HEK293 (cell line): Measurements from ENCODE around the gene NXT1.

Experiments
- CTCF ChIA-PET: fragments of 350-600 bp; formaldehyde crosslinking; extraction: SDS; loops from one replicate; lab custom pipeline; 2021; ENCODE audit warnings: antibody characterized with exemption; lab: Yijun Ruan, JAX
- POLR2A ChIA-PET: fragments of 300-600 bp; formaldehyde crosslinking; extraction: SDS; loops from one replicate; lab custom pipeline; 2020; ENCODE audit warnings: antibody characterized with exemption, inconsistent platforms; lab: Yijun Ruan, JAX
- H3K27ac ChIP-seq: fragments of 200-500 bp; sonication (Bioruptor generic); 2 replicates; pipeline ENCODE4 v1.5.1; 2014; ENCODE audit warnings: low read depth, low read length, control low read depth, inconsistent platforms; ENCODE audit errors: extremely low read depth
- H3K36me3 ChIP-seq, 2 experiments: fragments of 200-500 bp in 1 of 2; sonication (Bioruptor generic) in 1 of 2; 1 replicate in 1 of 2; 2 replicates in 1 of 2; pipeline ENCODE4 v1.5.1; 2014 to 2017; ENCODE audit warnings: inconsistent platforms in 2 of 2, low read length in 2 of 2; ENCODE audit not compliant: control insufficient read depth in 2 of 2, insufficient read depth in 1 of 2
- H3K4me1 ChIP-seq: fragments of 200-500 bp; sonication (Bioruptor generic); 2 replicates; pipeline ENCODE4 v1.5.1; 2014; ENCODE audit warnings: mild to moderate bottlenecking, low read length, inconsistent platforms; ENCODE audit not compliant: control insufficient read depth, insufficient read depth
- H3K4me3 ChIP-seq: 2 replicates; pipeline ENCODE4 v1.5.1; 2011; ENCODE audit warnings: low read depth, mild to moderate bottlenecking, control low read depth, low read length, moderate library complexity
- H3K9me3 ChIP-seq: fragments of 200-500 bp; sonication (Bioruptor generic); 2 replicates; pipeline ENCODE4 v1.5.1; 2014; ENCODE audit warnings: low read depth, low read length, inconsistent platforms; ENCODE audit not compliant: control insufficient read depth, insufficient read depth
- EGR2 ChIP-seq: fragments of 450-650 bp; formaldehyde crosslinking; IDR thresholded peaks from 2 replicates; pipeline ENCODE4 v1.5.1; 2016; ENCODE audit warnings: low read depth, missing biosample characterization, missing genetic modification characterization
- GLIS2 ChIP-seq: fragments of 450-650 bp; formaldehyde crosslinking; IDR thresholded peaks from 2 replicates; pipeline ENCODE4 v1.5.1; 2016; ENCODE audit warnings: missing biosample characterization, missing genetic modification characterization
- MZF1 ChIP-seq: fragments of 450-650 bp; formaldehyde crosslinking; IDR thresholded peaks from 2 replicates; pipeline ENCODE4 v1.5.1; 2017; ENCODE audit warnings: missing biosample characterization, missing genetic modification characterization, borderline replicate concordance
- OSR2 ChIP-seq: fragments of 450-650 bp; formaldehyde crosslinking; IDR thresholded peaks from 2 replicates; pipeline ENCODE4 v1.5.1; 2016; ENCODE audit warnings: missing biosample characterization, missing genetic modification characterization
- PRDM6 ChIP-seq: fragments of 450-650 bp; formaldehyde crosslinking; IDR thresholded peaks from 2 replicates; pipeline ENCODE4 v1.5.1; 2017; ENCODE audit warnings: missing biosample characterization, missing genetic modification characterization
- SCRT1 ChIP-seq: fragments of 450-650 bp; formaldehyde crosslinking; IDR thresholded peaks from 2 replicates; pipeline ENCODE4 v1.5.1; 2016; ENCODE audit warnings: missing biosample characterization, missing genetic modification characterization, borderline replicate concordance
- ZBTB20 ChIP-seq: fragments of 450-650 bp; formaldehyde crosslinking; IDR thresholded peaks from 2 replicates; pipeline ENCODE4 v1.5.1; 2016; ENCODE audit warnings: missing biosample characterization, missing genetic modification characterization
- ZBTB8A ChIP-seq: fragments of 450-650 bp; formaldehyde crosslinking; IDR thresholded peaks from 2 replicates; pipeline ENCODE4 v1.5.1; 2016; ENCODE audit warnings: missing biosample characterization, missing genetic modification characterization
- ZNF121 ChIP-seq: fragments of 450-650 bp; formaldehyde crosslinking; IDR thresholded peaks from 2 replicates; pipeline ENCODE4 v1.5.1; 2016; ENCODE audit warnings: missing biosample characterization, missing genetic modification characterization
- ZNF18 ChIP-seq: fragments of 450-650 bp; formaldehyde crosslinking; IDR thresholded peaks from 2 replicates; pipeline ENCODE4 v1.5.1; 2016; ENCODE audit warnings: missing biosample characterization, missing genetic modification characterization
- ZNF24 ChIP-seq: fragments of 450-650 bp; formaldehyde crosslinking; IDR thresholded peaks from 2 replicates; pipeline ENCODE4 v1.5.1; 2016; ENCODE audit warnings: missing biosample characterization, missing genetic modification characterization
- ZNF248 ChIP-seq: fragments of 450-650 bp; formaldehyde crosslinking; IDR thresholded peaks from 2 replicates; pipeline ENCODE4 v1.5.1; 2017; ENCODE audit warnings: missing biosample characterization, missing genetic modification characterization
- ZNF266 ChIP-seq: fragments of 450-650 bp; formaldehyde crosslinking; IDR thresholded peaks from 2 replicates; pipeline ENCODE4 v1.5.1; 2016; ENCODE audit warnings: missing biosample characterization, missing genetic modification characterization, low read depth
- ZNF274 ChIP-seq, 2 experiments: fragments of 200-500 bp in 1 of 2; fragments of 450-650 bp in 1 of 2; sonication (Bioruptor generic) in 1 of 2; formaldehyde crosslinking in 1 of 2; IDR thresholded peaks; 2 replicates each; pipeline versions ENCODE4 v1.5.1 to v1.6.1; 2014 to 2016; ENCODE audit warnings: borderline replicate concordance in 1 of 2, inconsistent platforms in 1 of 2, low read length in 1 of 2, missing biosample characterization in 1 of 2, missing genetic modification characterization in 1 of 2
- ZNF302 ChIP-seq: fragments of 450-650 bp; formaldehyde crosslinking; IDR thresholded peaks from 2 replicates; pipeline ENCODE4 v1.5.1; 2016; ENCODE audit warnings: missing biosample characterization, missing genetic modification characterization, low read depth
- ZNF398 ChIP-seq: fragments of 450-650 bp; formaldehyde crosslinking; IDR thresholded peaks from 2 replicates; pipeline ENCODE4 v1.5.1; 2017; ENCODE audit warnings: missing biosample characterization, missing genetic modification characterization
- ZNF585B ChIP-seq: fragments of 450-650 bp; formaldehyde crosslinking; IDR thresholded peaks from 2 replicates; pipeline ENCODE4 v1.5.1; 2016; ENCODE audit warnings: missing biosample characterization, missing genetic modification characterization
- ZNF600 ChIP-seq: fragments of 450-650 bp; formaldehyde crosslinking; IDR thresholded peaks from 2 replicates; pipeline ENCODE4 v1.5.1; 2016; ENCODE audit warnings: missing biosample characterization, missing genetic modification characterization
- ZNF654 ChIP-seq: fragments of 450-650 bp; formaldehyde crosslinking; IDR thresholded peaks from 2 replicates; pipeline ENCODE4 v1.5.1; 2016; ENCODE audit warnings: low read depth, missing biosample characterization, missing genetic modification characterization
- ZNF664 ChIP-seq: fragments of 450-650 bp; formaldehyde crosslinking; IDR thresholded peaks from 2 replicates; pipeline ENCODE4 v1.5.1; 2016; ENCODE audit warnings: missing biosample characterization, missing genetic modification characterization
- ZNF777 ChIP-seq: fragments of 450-650 bp; formaldehyde crosslinking; IDR thresholded peaks from 2 replicates; pipeline ENCODE4 v1.5.1; 2017; ENCODE audit warnings: missing biosample characterization, missing genetic modification characterization, borderline replicate concordance
- ZNF792 ChIP-seq: fragments of 450-650 bp; formaldehyde crosslinking; IDR thresholded peaks from 2 replicates; pipeline ENCODE4 v1.5.1; 2016; ENCODE audit warnings: missing biosample characterization, missing genetic modification characterization
- ZNF843 ChIP-seq: fragments of 450-650 bp; formaldehyde crosslinking; IDR thresholded peaks from 2 replicates; pipeline ENCODE4 v1.5.1; 2016; ENCODE audit warnings: missing biosample characterization, missing genetic modification characterization
- TF ChIP-seq, protein P1 (sequence below): fragments of 450-650 bp; formaldehyde crosslinking; IDR thresholded peaks from 2 replicates; pipeline ENCODE4 v1.5.1; 2016; ENCODE audit warnings: missing biosample characterization, missing genetic modification characterization
- TF ChIP-seq, protein P2 (sequence below): fragments of 450-650 bp; formaldehyde crosslinking; IDR thresholded peaks from 2 replicates; pipeline ENCODE4 v1.5.1; 2016; ENCODE audit warnings: missing biosample characterization, missing genetic modification characterization
- TF ChIP-seq, protein P3 (sequence below): fragments of 450-650 bp; formaldehyde crosslinking; IDR thresholded peaks from 2 replicates; pipeline ENCODE4 v1.5.1; 2016; ENCODE audit warnings: missing biosample characterization, missing genetic modification characterization

Gene NXT1

DNA sequence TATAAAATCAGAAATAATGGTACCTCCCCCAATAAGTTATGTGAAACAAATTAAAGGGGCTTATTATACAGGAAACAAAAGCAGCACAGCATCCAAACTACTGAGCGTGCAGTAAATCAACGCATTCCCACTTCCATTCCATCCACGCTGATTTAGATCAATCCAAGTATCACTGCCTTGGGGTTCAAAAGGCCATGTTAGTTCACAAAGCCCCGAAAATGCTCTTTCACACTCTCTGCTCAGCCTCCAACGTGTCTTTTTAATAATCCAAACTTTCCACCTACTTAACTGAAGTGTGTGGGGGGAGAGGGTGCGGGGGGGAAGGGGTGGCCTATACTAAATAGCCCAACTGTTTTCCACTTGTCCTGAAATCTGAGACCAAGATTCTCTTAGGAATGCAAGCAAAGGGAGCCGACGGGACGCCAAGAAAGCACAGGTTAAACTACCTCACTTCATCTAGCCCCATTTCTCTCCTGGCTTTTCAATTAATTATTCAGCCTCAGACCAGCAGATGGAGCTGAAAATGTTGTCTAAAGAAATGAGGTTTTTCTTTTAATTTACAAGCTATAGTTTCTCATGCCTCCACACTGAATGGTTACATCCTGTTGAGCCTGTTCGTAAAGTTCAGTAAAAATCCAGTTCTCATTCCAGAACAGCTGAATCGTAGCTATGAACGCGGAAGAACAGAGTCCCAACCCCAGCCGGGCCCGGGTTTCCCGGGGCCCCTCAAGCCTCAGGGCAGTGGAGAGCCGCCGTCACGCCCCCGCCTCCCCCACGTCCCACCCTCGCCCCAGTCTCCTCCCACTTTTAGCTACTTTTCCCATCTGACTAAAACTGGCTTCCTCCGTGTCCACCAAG is 1.0 kb upstream of the NXT1 start:
- peak overlapping the region; percentile 85 for H3K27ac ChIP-seq
- ChIA-PET CTCF (interaction anchor here (0.5 to 1.3 kb wide), 16 partner anchors 8 to 664 kb away, joined by 3 to 11 read pairs (median 4); partner anchors contain the start of gene NAPB), POLR2A (interaction anchor here (0.6 to 2.6 kb wide), 15 partner anchors 9 to 1721 kb away, joined by 3 to 30 read pairs (median 5); partner anchors contain the start of genes GZF1 and NAPB)
- TF ChIP-seq, protein P1, sequence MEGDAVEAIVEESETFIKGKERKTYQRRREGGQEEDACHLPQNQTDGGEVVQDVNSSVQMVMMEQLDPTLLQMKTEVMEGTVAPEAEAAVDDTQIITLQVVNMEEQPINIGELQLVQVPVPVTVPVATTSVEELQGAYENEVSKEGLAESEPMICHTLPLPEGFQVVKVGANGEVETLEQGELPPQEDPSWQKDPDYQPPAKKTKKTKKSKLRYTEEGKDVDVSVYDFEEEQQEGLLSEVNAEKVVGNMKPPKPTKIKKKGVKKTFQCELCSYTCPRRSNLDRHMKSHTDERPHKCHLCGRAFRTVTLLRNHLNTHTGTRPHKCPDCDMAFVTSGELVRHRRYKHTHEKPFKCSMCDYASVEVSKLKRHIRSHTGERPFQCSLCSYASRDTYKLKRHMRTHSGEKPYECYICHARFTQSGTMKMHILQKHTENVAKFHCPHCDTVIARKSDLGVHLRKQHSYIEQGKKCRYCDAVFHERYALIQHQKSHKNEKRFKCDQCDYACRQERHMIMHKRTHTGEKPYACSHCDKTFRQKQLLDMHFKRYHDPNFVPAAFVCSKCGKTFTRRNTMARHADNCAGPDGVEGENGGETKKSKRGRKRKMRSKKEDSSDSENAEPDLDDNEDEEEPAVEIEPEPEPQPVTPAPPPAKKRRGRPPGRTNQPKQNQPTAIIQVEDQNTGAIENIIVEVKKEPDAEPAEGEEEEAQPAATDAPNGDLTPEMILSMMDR (tag by site-specific recombination), result no peak
- TF ChIP-seq, protein P2, sequence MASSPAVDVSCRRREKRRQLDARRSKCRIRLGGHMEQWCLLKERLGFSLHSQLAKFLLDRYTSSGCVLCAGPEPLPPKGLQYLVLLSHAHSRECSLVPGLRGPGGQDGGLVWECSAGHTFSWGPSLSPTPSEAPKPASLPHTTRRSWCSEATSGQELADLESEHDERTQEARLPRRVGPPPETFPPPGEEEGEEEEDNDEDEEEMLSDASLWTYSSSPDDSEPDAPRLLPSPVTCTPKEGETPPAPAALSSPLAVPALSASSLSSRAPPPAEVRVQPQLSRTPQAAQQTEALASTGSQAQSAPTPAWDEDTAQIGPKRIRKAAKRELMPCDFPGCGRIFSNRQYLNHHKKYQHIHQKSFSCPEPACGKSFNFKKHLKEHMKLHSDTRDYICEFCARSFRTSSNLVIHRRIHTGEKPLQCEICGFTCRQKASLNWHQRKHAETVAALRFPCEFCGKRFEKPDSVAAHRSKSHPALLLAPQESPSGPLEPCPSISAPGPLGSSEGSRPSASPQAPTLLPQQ (tag by site-specific recombination), result no peak
- peak; percentile 29; the same call in 1 of the 2 replicates for TF ChIP-seq ZNF654 (tag by site-specific recombination)
- no peak for TF ChIP-seq ZNF18 (tag by site-specific recombination)
- TF ChIP-seq ZNF266, result no peak
- TF ChIP-seq ZNF843 (tag by site-specific recombination), result no peak
- TF ChIP-seq, protein P3, sequence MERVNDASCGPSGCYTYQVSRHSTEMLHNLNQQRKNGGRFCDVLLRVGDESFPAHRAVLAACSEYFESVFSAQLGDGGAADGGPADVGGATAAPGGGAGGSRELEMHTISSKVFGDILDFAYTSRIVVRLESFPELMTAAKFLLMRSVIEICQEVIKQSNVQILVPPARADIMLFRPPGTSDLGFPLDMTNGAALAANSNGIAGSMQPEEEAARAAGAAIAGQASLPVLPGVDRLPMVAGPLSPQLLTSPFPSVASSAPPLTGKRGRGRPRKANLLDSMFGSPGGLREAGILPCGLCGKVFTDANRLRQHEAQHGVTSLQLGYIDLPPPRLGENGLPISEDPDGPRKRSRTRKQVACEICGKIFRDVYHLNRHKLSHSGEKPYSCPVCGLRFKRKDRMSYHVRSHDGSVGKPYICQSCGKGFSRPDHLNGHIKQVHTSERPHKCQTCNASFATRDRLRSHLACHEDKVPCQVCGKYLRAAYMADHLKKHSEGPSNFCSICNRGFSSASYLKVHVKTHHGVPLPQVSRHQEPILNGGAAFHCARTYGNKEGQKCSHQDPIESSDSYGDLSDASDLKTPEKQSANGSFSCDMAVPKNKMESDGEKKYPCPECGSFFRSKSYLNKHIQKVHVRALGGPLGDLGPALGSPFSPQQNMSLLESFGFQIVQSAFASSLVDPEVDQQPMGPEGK, result peak; percentile 75
- TF ChIP-seq SCRT1 (tag by site-specific recombination), result no peak
- TF ChIP-seq ZNF600 (tag by site-specific recombination), result peak; percentile 75
- no peak for TF ChIP-seq ZNF585B (tag by site-specific recombination)
- no peak for TF ChIP-seq ZNF24
- no peak for TF ChIP-seq PRDM6
- no peak for TF ChIP-seq OSR2 (tag by site-specific recombination)
- TF ChIP-seq ZNF664 (tag by site-specific recombination), result 0 out of 2 replicates have a peak, but pooled peaks have one; percentile 47
- TF ChIP-seq ZNF274 (IDR thresholded peaks at IDR 0.05; ENCODE audit: low read length), result no peak
- TF ChIP-seq ZNF274 (tag by site-specific recombination; IDR thresholded peaks at IDR 0.05; ENCODE audit: borderline replicate concordance), result no peak
- peak; percentile 73; the same call in 1 of the 2 replicates for TF ChIP-seq GLIS2
- 0 out of 2 replicates have a peak, but pooled peaks have one; percentile 51 for TF ChIP-seq EGR2 (tag by site-specific recombination)
- no peak for TF ChIP-seq ZBTB8A (tag by site-specific recombination)
- TF ChIP-seq ZNF398 (tag by site-specific recombination), result peak; percentile 84
- TF ChIP-seq ZNF792 (tag by site-specific recombination), result no peak
- no peak for TF ChIP-seq ZNF248 (tag by site-specific recombination)
- TF ChIP-seq ZNF302, result no peak
- TF ChIP-seq MZF1 (tag by site-specific recombination), result no peak
- TF ChIP-seq ZNF121 (tag by site-specific recombination), result no peak
- TF ChIP-seq ZNF777 (tag by site-specific recombination), result no peak
- peak; percentile 99 for TF ChIP-seq ZBTB20 (tag by site-specific recombination)

More for the DNA sequence above, 1.0 kb upstream of the NXT1 start:
- H3K36me3 ChIP-seq, result peaks cover 0 to 18% of the 10 kb centered on the region in 2 experiments; a peak in 2 of 3 replicates
- no peaks in the 10 kb centered on the region for H3K9me3 ChIP-seq
- 0 out of 2 replicates have a peak, but pooled peaks cover 2% of the 10 kb centered on the region for H3K4me1 ChIP-seq
- peak overlapping the region; percentile 77 for H3K4me3 ChIP-seq
